ENCODE data around the gene TOR2A. TPM values are rescaled to one million over a fixed set of nuclear protein-coding genes. Genes with fewer than 3 reads are reported as not detected.

TOR2A gene
- total RNA-seq, 1 experiment from 2014 or later = 14.4 TPM

GRCh38 chr9:127778280-127779135, 43.4 kb upstream of the TOR2A start, which contains the start of gene SH2D3C (continued):
- TF ChIP-seq, protein P1, sequence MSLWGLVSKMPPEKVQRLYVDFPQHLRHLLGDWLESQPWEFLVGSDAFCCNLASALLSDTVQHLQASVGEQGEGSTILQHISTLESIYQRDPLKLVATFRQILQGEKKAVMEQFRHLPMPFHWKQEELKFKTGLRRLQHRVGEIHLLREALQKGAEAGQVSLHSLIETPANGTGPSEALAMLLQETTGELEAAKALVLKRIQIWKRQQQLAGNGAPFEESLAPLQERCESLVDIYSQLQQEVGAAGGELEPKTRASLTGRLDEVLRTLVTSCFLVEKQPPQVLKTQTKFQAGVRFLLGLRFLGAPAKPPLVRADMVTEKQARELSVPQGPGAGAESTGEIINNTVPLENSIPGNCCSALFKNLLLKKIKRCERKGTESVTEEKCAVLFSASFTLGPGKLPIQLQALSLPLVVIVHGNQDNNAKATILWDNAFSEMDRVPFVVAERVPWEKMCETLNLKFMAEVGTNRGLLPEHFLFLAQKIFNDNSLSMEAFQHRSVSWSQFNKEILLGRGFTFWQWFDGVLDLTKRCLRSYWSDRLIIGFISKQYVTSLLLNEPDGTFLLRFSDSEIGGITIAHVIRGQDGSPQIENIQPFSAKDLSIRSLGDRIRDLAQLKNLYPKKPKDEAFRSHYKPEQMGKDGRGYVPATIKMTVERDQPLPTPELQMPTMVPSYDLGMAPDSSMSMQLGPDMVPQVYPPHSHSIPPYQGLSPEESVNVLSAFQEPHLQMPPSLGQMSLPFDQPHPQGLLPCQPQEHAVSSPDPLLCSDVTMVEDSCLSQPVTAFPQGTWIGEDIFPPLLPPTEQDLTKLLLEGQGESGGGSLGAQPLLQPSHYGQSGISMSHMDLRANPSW (CRISPR knock-in tag; conservative IDR thresholded peaks at IDR 0.05; ENCODE audit: low read depth) = no peak
- TF ChIP-seq OVOL2 (CRISPR knock-in tag; IDR thresholded peaks at IDR 0.05; ENCODE audit: borderline replicate concordance) (no peak), ZBTB43 (CRISPR knock-in tag; IDR thresholded peaks at IDR 0.05) (no peak), ZNF396 (CRISPR knock-in tag; IDR thresholded peaks at IDR 0.05; ENCODE audit: borderline replicate concordance) (no peak), ZNF317 (CRISPR knock-in tag; IDR thresholded peaks at IDR 0.05; ENCODE audit: borderline replicate concordance, low read depth) (no peak), E2F1 (CRISPR knock-in tag; IDR thresholded peaks at IDR 0.05) (no peak), ZNF232 (CRISPR knock-in tag; IDR thresholded peaks at IDR 0.05) (no peak)
- TF ChIP-seq, protein P2, sequence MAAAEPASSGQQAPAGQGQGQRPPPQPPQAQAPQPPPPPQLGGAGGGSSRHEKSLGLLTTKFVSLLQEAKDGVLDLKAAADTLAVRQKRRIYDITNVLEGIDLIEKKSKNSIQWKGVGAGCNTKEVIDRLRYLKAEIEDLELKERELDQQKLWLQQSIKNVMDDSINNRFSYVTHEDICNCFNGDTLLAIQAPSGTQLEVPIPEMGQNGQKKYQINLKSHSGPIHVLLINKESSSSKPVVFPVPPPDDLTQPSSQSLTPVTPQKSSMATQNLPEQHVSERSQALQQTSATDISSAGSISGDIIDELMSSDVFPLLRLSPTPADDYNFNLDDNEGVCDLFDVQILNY (CRISPR knock-in tag; IDR thresholded peaks at IDR 0.05) = no peak
- TF ChIP-seq, protein P3, sequence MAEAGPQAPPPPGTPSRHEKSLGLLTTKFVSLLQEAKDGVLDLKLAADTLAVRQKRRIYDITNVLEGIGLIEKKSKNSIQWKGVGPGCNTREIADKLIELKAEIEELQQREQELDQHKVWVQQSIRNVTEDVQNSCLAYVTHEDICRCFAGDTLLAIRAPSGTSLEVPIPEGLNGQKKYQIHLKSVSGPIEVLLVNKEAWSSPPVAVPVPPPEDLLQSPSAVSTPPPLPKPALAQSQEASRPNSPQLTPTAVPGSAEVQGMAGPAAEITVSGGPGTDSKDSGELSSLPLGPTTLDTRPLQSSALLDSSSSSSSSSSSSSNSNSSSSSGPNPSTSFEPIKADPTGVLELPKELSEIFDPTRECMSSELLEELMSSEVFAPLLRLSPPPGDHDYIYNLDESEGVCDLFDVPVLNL (CRISPR knock-in tag; IDR thresholded peaks at IDR 0.05; ENCODE audit: borderline replicate concordance, low read depth) = no peak
- TF ChIP-seq, protein P4, sequence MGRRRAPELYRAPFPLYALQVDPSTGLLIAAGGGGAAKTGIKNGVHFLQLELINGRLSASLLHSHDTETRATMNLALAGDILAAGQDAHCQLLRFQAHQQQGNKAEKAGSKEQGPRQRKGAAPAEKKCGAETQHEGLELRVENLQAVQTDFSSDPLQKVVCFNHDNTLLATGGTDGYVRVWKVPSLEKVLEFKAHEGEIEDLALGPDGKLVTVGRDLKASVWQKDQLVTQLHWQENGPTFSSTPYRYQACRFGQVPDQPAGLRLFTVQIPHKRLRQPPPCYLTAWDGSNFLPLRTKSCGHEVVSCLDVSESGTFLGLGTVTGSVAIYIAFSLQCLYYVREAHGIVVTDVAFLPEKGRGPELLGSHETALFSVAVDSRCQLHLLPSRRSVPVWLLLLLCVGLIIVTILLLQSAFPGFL (CRISPR knock-in tag; IDR thresholded peaks at IDR 0.05; ENCODE audit: borderline replicate concordance) = no peak

DNA sequence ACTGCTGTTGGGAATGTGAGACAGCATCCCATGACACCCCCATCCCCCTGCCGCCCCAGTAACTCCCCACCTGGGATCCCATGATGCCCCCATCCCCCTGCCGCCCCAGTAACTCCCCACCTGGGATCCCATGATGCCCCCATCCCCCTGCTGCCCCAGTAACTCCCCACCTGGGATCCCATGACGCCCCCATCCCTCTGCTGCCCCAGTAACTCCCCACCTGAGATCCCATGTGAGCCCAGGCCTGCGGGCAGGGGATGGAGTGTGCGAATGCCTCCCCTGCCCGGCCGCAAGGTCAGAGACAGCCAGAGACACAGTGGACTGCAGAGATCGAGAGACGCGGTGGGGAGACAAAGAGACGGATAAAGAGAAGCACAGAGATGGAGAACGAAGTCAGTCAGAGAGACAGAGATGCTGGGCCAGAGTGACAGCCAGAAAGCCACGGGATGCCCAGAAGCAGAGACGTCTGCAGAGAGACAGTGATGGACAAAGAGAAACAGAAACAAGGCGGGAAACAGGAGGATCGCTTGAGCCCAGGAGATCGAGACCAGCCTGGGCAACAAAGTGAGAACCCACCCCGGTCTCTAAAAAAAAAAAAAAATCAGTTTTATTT, 42.4 kb upstream of the TOR2A start:
- Mint-ChIP-seq H3K27ac (no peak overlapping the region), H3K9me3 (no peaks in the 10 kb centered on the region), H3K4me3 (no peak overlapping the region), H3K36me3 (no peaks in the 10 kb centered on the region), H3K27me3 (ENCODE audit: low read depth) (no peaks in the 10 kb centered on the region), H3K4me1 (peaks cover 19% of the 10 kb centered on the region)
- DNase-seq (ENCODE audit: low spot score) (no peak), ATAC-seq (no peak)
- ChIA-PET CTCF (interaction anchor here (0.7 to 0.9 kb wide), 2 partner anchors 43 to 209 kb away, joined by 3 to 4 read pairs; partner anchors contain the start of gene TOR2A), POLR2A (no interaction called here)
- TF ChIP-seq ZBTB43 (CRISPR knock-in tag; IDR thresholded peaks at IDR 0.05) = no peak
- no peak for TF ChIP-seq OVOL2 (CRISPR knock-in tag; IDR thresholded peaks at IDR 0.05; ENCODE audit: borderline replicate concordance)
- TF ChIP-seq TP53 (CRISPR knock-in tag; IDR thresholded peaks at IDR 0.05) = no peak
- TF ChIP-seq, protein P5, sequence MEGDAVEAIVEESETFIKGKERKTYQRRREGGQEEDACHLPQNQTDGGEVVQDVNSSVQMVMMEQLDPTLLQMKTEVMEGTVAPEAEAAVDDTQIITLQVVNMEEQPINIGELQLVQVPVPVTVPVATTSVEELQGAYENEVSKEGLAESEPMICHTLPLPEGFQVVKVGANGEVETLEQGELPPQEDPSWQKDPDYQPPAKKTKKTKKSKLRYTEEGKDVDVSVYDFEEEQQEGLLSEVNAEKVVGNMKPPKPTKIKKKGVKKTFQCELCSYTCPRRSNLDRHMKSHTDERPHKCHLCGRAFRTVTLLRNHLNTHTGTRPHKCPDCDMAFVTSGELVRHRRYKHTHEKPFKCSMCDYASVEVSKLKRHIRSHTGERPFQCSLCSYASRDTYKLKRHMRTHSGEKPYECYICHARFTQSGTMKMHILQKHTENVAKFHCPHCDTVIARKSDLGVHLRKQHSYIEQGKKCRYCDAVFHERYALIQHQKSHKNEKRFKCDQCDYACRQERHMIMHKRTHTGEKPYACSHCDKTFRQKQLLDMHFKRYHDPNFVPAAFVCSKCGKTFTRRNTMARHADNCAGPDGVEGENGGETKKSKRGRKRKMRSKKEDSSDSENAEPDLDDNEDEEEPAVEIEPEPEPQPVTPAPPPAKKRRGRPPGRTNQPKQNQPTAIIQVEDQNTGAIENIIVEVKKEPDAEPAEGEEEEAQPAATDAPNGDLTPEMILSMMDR (IDR thresholded peaks at IDR 0.05) = no peak
- no peak for TF ChIP-seq ZNF396 (CRISPR knock-in tag; IDR thresholded peaks at IDR 0.05; ENCODE audit: borderline replicate concordance)
- TF ChIP-seq ZNF425 (CRISPR knock-in tag; conservative IDR thresholded peaks at IDR 0.05) = no peak
- TF ChIP-seq CBFB (CRISPR knock-in tag; IDR thresholded peaks at IDR 0.05; ENCODE audit: low read depth) = no peak
